ENCODE results near the gene CLASP1. TPM values are rescaled to one million over a fixed set of nuclear protein-coding genes. Genes with fewer than 3 reads are reported as not detected.

The CLASP1 gene
- total and polyA plus RNA-seq, 2 of the 8 experiments (the other 6 are each of a cell fraction or from before 2014, with no cell fraction given): 7.3 to 53.9 TPM

GRCh38 chr2:121498731-121499130 is 150.5 kb downstream of the CLASP1 start:
- POLR2A ChIA-PET (ENCODE audit: partially characterized antibody): no interaction called here
- Histone ChIP-seq H3K9me3 (ENCODE audit: insufficient read depth in 2 of 2, low read depth in 1 of 2, low read length in 1 of 2) (peaks cover 0 to 8% of the 10 kb centered on the region in 2 experiments; a peak in 1 of 4 replicates), H2AFZ (ENCODE audit: low read length) (no peak overlapping the region), H3K4me3 (ENCODE audit: extremely low read depth in 1 of 4, insufficient read depth in 2 of 4, low read depth in 3 of 4, low read length in 4 of 4) (no peak overlapping the region), H3K79me1 (ENCODE audit: low read depth, low read length) (no peaks in the 10 kb centered on the region), H3K79me2 (ENCODE audit: control insufficient read depth in 1 of 2, insufficient read depth in 2 of 2, low read length in 2 of 2) (0 out of 4 replicates have a peak, but pooled peaks cover 0 to 3% of the 10 kb centered on the region in 2 experiments), H2AK5ac (ENCODE audit: low read depth, low read length) (no peak overlapping the region), H3K18ac (ENCODE audit: extremely low read depth, low read length) (no peak overlapping the region), H2BK12ac (ENCODE audit: low read depth, low read length) (no peak overlapping the region), H3K27ac (ENCODE audit: low read depth, low read length) (no peak overlapping the region), H3K4me1 (replicated peaks in 1 of 4; ENCODE audit: control insufficient read depth in 3 of 4, insufficient read depth in 4 of 4, low read length in 3 of 4) (no peaks in the 10 kb centered on the region), H2BK20ac (ENCODE audit: low read length) (no peak overlapping the region), H3K56ac (replicated peaks; ENCODE audit: insufficient read length, low read depth, low read length) (no peak overlapping the region), H3K14ac (ENCODE audit: insufficient read length) (no peak overlapping the region), H4K91ac (replicated peaks; ENCODE audit: insufficient read length, low read length) (no peak overlapping the region), H3K27me3 (replicated peaks in 1 of 4; ENCODE audit: control insufficient read depth in 3 of 4, extremely low read depth in 1 of 4, insufficient read depth in 3 of 4, low read length in 3 of 4) (no peaks in the 10 kb centered on the region), H4K5ac (ENCODE audit: insufficient read length, low read depth, low read length) (no peak overlapping the region), H2BK15ac (ENCODE audit: low read length) (no peak overlapping the region), H4K8ac (ENCODE audit: extremely low read depth, insufficient read depth, low read length) (no peak overlapping the region), H3K23me2 (ENCODE audit: low read depth, low read length) (no peaks in the 10 kb centered on the region), H3K9ac (replicated peaks in 1 of 4; ENCODE audit: extremely low read depth in 1 of 4, low read depth in 3 of 4, low read length in 3 of 4) (no peak overlapping the region), H4K20me1 (replicated peaks in 1 of 2; ENCODE audit: control insufficient read depth in 1 of 2, insufficient read depth in 2 of 2, low read length in 2 of 2) (peaks cover 2 to 4% of the 10 kb centered on the region in 2 experiments), H3K4ac (replicated peaks; ENCODE audit: insufficient read length, low read depth, low read length) (no peak overlapping the region), H3K36me3 (ENCODE audit: control insufficient read depth in 2 of 4, insufficient read depth in 4 of 4, low read length in 3 of 4) (peaks cover 0 to 27% (median 16%) of the 10 kb centered on the region in 4 experiments; a peak in 5 of 8 replicates), H2BK120ac (replicated peaks; ENCODE audit: low read depth, low read length) (no peak overlapping the region), H2BK5ac (ENCODE audit: low read depth, low read length) (no peak overlapping the region), H3K23ac (ENCODE audit: insufficient read length) (no peak overlapping the region), H3K4me2 (ENCODE audit: insufficient read depth in 1 of 2, low read depth in 2 of 2, low read length in 2 of 2) (no peak overlapping the region)
- no peak for FAIRE-seq
- TF ChIP-seq POLR2AphosphoS5 (IDR thresholded peaks at IDR 0.05; ENCODE audit: low read depth, low read length) (no peak), GTF2F1 (IDR thresholded peaks at IDR 0.05; ENCODE audit: borderline replicate concordance, low read depth, low read length) (no peak), EZH2 (IDR thresholded peaks at IDR 0.05; ENCODE audit: low read depth, low read length, severe bottlenecking) (no peak), CBX5 (IDR thresholded peaks at IDR 0.05; ENCODE audit: low read depth, low read length) (no peak)
- TF ChIP-seq, protein P1, sequence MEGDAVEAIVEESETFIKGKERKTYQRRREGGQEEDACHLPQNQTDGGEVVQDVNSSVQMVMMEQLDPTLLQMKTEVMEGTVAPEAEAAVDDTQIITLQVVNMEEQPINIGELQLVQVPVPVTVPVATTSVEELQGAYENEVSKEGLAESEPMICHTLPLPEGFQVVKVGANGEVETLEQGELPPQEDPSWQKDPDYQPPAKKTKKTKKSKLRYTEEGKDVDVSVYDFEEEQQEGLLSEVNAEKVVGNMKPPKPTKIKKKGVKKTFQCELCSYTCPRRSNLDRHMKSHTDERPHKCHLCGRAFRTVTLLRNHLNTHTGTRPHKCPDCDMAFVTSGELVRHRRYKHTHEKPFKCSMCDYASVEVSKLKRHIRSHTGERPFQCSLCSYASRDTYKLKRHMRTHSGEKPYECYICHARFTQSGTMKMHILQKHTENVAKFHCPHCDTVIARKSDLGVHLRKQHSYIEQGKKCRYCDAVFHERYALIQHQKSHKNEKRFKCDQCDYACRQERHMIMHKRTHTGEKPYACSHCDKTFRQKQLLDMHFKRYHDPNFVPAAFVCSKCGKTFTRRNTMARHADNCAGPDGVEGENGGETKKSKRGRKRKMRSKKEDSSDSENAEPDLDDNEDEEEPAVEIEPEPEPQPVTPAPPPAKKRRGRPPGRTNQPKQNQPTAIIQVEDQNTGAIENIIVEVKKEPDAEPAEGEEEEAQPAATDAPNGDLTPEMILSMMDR (IDR thresholded peaks at IDR 0.05; ENCODE audit: control extremely low read depth in 1 of 3, insufficient read depth in 1 of 3, low read depth in 1 of 3, low read length in 3 of 3): no peak
- WGBS, 2 experiments (ENCODE audit: extremely low coverage in 1 of 2, insufficient coverage in 1 of 2, insufficient read length in 1 of 2, insufficient replicate concordance in 2 of 2, low coverage in 1 of 2, low lambda C conversion rate in 2 of 2, missing lambda C conversion rate in 1 of 2): 96% methylated on average over 1 of the region's 1 CpG; no CpG with 5 or more reads in 1 of the 2 experiments
- CTCF ChIA-PET (ENCODE audit: partially characterized antibody): no interaction called here
- no peak for DNase-seq (ENCODE audit: low read depth in 1 of 2, low spot score in 2 of 2)

Measured in H1 (cell line).